H1 (cell line): ENCODE data around the gene MID1. TPM values are rescaled to one million over a fixed set of nuclear protein-coding genes. Genes with fewer than 3 reads are reported as not detected.

ENCODE experiments used
- BRCA1 ChIP-seq: IDR thresholded peaks from 2 replicates; pipeline ENCODE4 v1.6.1; 2012; ENCODE audit warnings: low read depth, low read length, improper control_type of control experiment
- CTBP2 ChIP-seq: IDR thresholded peaks from 2 replicates; pipeline ENCODE4 v1.7.0; 2011; ENCODE audit warnings: borderline replicate concordance, mild to moderate bottlenecking, moderate library complexity, mixed read lengths, low read length; ENCODE audit not compliant: insufficient read depth, insufficient read length
- POLR2A ChIP-seq, 2 experiments: IDR thresholded peaks; 1 replicate in 1 of 2; 2 replicates in 1 of 2; pipeline ENCODE4 v1.6.1; 2011; ENCODE audit warnings: low read depth in 2 of 2, low read length in 2 of 2, mild to moderate bottlenecking in 2 of 2; ENCODE audit errors: control extremely low read depth in 1 of 2
- SRF ChIP-seq: IDR thresholded peaks from 2 replicates; pipeline ENCODE4 v1.6.1; 2011; ENCODE audit warnings: mild to moderate bottlenecking, low read depth, low read length, moderate library complexity
- polyA plus RNA-seq, 7 experiments: library from polyadenylated mRNA; depleted of rRNA in 3 of 7; stranded (reverse) in 5 of 7; unstranded in 2 of 7; fragments of >200 nt in 5 of 7; fragments of 200-250 nt in 2 of 7; gene quantifications; 1 replicate in 5 of 7; 2 replicates in 1 of 7; 4 replicates in 1 of 7; pipeline versions ENCODE4 v1.2.1 to v1.2.3, GENCODE V29; 2011 to 2013; ENCODE audit warnings: missing spikeins in 2 of 7, mixed read lengths in 2 of 7
- total RNA-seq: library from RNA; stranded (reverse); fragmentation: NEBNext Ultra II Directional; extraction: Animal tissue kit (Norgen Biotek cat#: 25700); gene quantifications from 2 replicates; pipeline ENCODE4 v1.2.1, GENCODE V29; 2021

The MID1 gene
- total and polyA plus RNA-seq, 2 of the 8 experiments (the other 6 are each of a cell fraction or from before 2014, with no cell fraction given): 12.9 to 54.3 TPM

DNA sequence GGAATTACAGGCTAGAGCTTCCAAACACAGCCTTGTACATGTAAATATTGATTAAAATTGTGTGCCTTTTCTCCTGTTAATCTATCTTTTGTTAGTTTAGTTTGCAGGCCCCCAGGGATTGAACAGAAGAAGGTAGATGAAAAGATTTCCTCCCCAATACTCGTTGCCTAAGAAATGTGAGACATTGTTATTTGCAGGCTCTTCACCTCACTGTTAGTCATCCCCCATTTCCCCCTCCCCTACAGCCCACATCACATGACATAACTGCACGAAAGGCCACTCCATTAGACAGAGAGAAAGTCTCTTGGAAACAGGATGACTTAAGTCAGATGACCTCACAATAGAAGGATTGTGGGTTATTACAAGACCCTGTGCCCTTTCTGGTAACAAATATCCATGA lies 13.3 kb upstream of the MID1 start (continued):
- TF ChIP-seq CTBP2 (no peak), POLR2A (IDR thresholded peaks at IDR 0.05; ENCODE audit: control extremely low read depth in 1 of 2, low read depth in 2 of 2, low read length in 2 of 2) (no peak), BRCA1 (no peak), SRF (no peak)
